Activated CD4-positive, alpha-beta T cell treated with anti-CD3 and anti-CD28 coated beads, Interleukin-2, amount 10 ng/mL, durations not matched to agents 7 days and 5 days (primary cell): Measurements from ENCODE around the gene ANKRD13A. TPM values are rescaled to one million over a fixed set of nuclear protein-coding genes. Genes with fewer than 3 reads are reported as not detected.
"Not testable (repeated sequence)": the region's sequence is repeated elsewhere in the genome, so short reads cannot be mapped to it uniquely, and the experiment has no call there.

ENCODE experiments used
- CTCF ChIA-PET: fragments of 350-600 bp; sonication (Branson Sonifier 250); formaldehyde crosslinking; loops from one replicate; lab custom pipeline; 2021; ENCODE audit warnings: antibody characterized with exemption; lab: Charles Lee
- POLR2A ChIA-PET: fragments of 350-600 bp; sonication (Branson Sonifier 250); formaldehyde crosslinking; loops from one replicate; lab custom pipeline; 2021; ENCODE audit warnings: antibody characterized with exemption; lab: Charles Lee
- DNase-seq: peaks from one replicate; pipeline ENCODE4 v3.0.0-alpha.2; 2020
- H3K27ac Mint-ChIP-seq: one replicate; pipeline ENCODE4 v1.8.0; 2021; ENCODE audit warnings: mild to moderate bottlenecking, moderate library complexity, mixed read lengths
- H3K27me3 Mint-ChIP-seq: one replicate; pipeline ENCODE4 v1.8.0; 2021; ENCODE audit warnings: mixed read lengths
- H3K36me3 Mint-ChIP-seq: one replicate; pipeline ENCODE4 v1.8.0; 2021; ENCODE audit warnings: low read depth, mixed read lengths
- H3K4me1 Mint-ChIP-seq: one replicate; pipeline ENCODE4 v1.8.0; 2021; ENCODE audit warnings: mixed read lengths
- H3K4me3 Mint-ChIP-seq: one replicate; pipeline ENCODE4 v1.8.0; 2021; ENCODE audit warnings: mild to moderate bottlenecking, moderate library complexity, mixed read lengths
- H3K9me3 Mint-ChIP-seq: one replicate; pipeline ENCODE4 v1.8.0; 2021; ENCODE audit warnings: mixed read lengths
- total RNA-seq, 2 experiments: library from RNA; stranded (reverse); gene quantifications; one replicate each; pipeline ENCODE4 v1.2.3, GENCODE V29; 2021

ANKRD13A gene
- total RNA-seq, 2 experiments from 2014 or later: 82.5 to 88.2 TPM

- no peaks in the 10 kb centered on the region for H3K27me3 Mint-ChIP-seq
- no peak overlapping the region for H3K27ac Mint-ChIP-seq
- ChIA-PET CTCF (interaction anchor here (0.6 to 1.2 kb wide), 2 partner anchors 13 to 30 kb away, joined by 3 to 4 read pairs; no protein-coding TSS in a partner anchor), POLR2A (no interaction called here)
- no peak for DNase-seq
- H3K9me3 Mint-ChIP-seq: no peaks in the 10 kb centered on the region
- H3K4me1 Mint-ChIP-seq: peaks cover 51% of the 10 kb centered on the region
- peaks cover 20% of the 10 kb centered on the region for H3K36me3 Mint-ChIP-seq
- H3K4me3 Mint-ChIP-seq: peak overlapping the region; percentile 89
These were observed 47.4 kb downstream of the ANKRD13A start for GRCh38 chr12:110046451-110047187.

GRCh38 chr12:110047297-110047940, 48.2 kb downstream of the ANKRD13A start:
- peak overlapping the region; percentile 89 for H3K4me3 Mint-ChIP-seq
- H3K9me3 Mint-ChIP-seq: no peaks in the 10 kb centered on the region
- H3K27me3 Mint-ChIP-seq: no peaks in the 10 kb centered on the region
- ChIA-PET CTCF (interaction anchor here (0.6 to 1.2 kb wide), 2 partner anchors 14 to 31 kb away, joined by 3 to 4 read pairs; no protein-coding TSS in a partner anchor), POLR2A (no interaction called here)
- H3K36me3 Mint-ChIP-seq: peaks cover 12% of the 10 kb centered on the region
- peaks cover 44% of the 10 kb centered on the region for H3K4me1 Mint-ChIP-seq
- H3K27ac Mint-ChIP-seq: peak overlapping the region; percentile 95
- DNase-seq: no peak

- ChIA-PET POLR2A (no interaction called here), CTCF (no interaction called here)
- Mint-ChIP-seq H3K36me3 (peaks cover 5% of the 10 kb centered on the region), H3K9me3 (no peaks in the 10 kb centered on the region), H3K27me3 (no peaks in the 10 kb centered on the region), H3K4me3 (peak within 1 kb of the TSS; percentile 89), H3K4me1 (peaks cover 36% of the 10 kb centered on the region), H3K27ac (peak within 1 kb of the TSS; percentile 95)
- DNase-seq: peak; percentile 95
These were observed 49.2 kb downstream of the ANKRD13A start, which contains the start of gene C12orf76 for GRCh38 chr12:110048242-110049027. TSS of gene C12orf76 (minus strand) at chr12:110048522. CDS start at chr12:110048495, 27 bp downstream.

GRCh38 chr12:110049034-110049433, 49.8 kb downstream of the ANKRD13A start:
- H3K27me3 Mint-ChIP-seq, DNase-seq, H3K9me3 Mint-ChIP-seq, H3K36me3 Mint-ChIP-seq, POLR2A ChIA-PET, CTCF ChIA-PET: not testable (repeated sequence)
- H3K4me3 Mint-ChIP-seq: peak overlapping the region; percentile 89
- H3K4me1 Mint-ChIP-seq: peaks cover 35% of the 10 kb centered on the region
- H3K27ac Mint-ChIP-seq: peak overlapping the region; percentile 95

- H3K36me3 Mint-ChIP-seq, H3K27me3 Mint-ChIP-seq, POLR2A ChIA-PET, DNase-seq, H3K9me3 Mint-ChIP-seq: not testable (repeated sequence)
- H3K4me3 Mint-ChIP-seq: peak overlapping the region; percentile 89
- CTCF ChIA-PET: interaction anchor here (0.6 to 0.8 kb wide), 2 partner anchors 10 to 11 kb away, joined by 3 read pairs; no protein-coding TSS in a partner anchor
- H3K27ac Mint-ChIP-seq: peak overlapping the region; percentile 95
- peaks cover 34% of the 10 kb centered on the region for H3K4me1 Mint-ChIP-seq
These were observed 50.4 kb downstream of the ANKRD13A start for GRCh38 chr12:110049666-110050065.

GRCh38 chr12:110050927-110051326, 51.7 kb downstream of the ANKRD13A start:
- Mint-ChIP-seq H3K27me3 (no peaks in the 10 kb centered on the region), H3K27ac (no peak overlapping the region), H3K9me3 (no peaks in the 10 kb centered on the region), H3K4me3 (no peak overlapping the region), H3K36me3 (peaks cover 7% of the 10 kb centered on the region), H3K4me1 (peaks cover 41% of the 10 kb centered on the region)
- POLR2A ChIA-PET: no interaction called here
- no peak for DNase-seq
- CTCF ChIA-PET: interaction anchor here (0.8 to 1.4 kb wide), 2 partner anchors 10 to 24 kb away, joined by 4 to 6 read pairs; no protein-coding TSS in a partner anchor

GRCh38 chr12:110055375-110056352, 56.4 kb downstream of the ANKRD13A start:
- H3K4me3 Mint-ChIP-seq, POLR2A ChIA-PET, DNase-seq, H3K9me3 Mint-ChIP-seq, H3K27me3 Mint-ChIP-seq: not testable (repeated sequence)
- Mint-ChIP-seq H3K4me1 (peaks cover 28% of the 10 kb centered on the region), H3K36me3 (peaks cover 16% of the 10 kb centered on the region), H3K27ac (peak overlapping the region; percentile 63)
- CTCF ChIA-PET: interaction anchor here (0.9 to 2.2 kb wide), 5 partner anchors 13 to 44 kb away, joined by 3 to 7 read pairs (median 4); no protein-coding TSS in a partner anchor

- H3K4me3 Mint-ChIP-seq, H3K27me3 Mint-ChIP-seq, H3K27ac Mint-ChIP-seq, POLR2A ChIA-PET, DNase-seq, H3K9me3 Mint-ChIP-seq: not testable (repeated sequence)
- CTCF ChIA-PET: interaction anchor here (1.0 to 2.2 kb wide), 2 partner anchors 12 to 16 kb away, joined by 3 to 7 read pairs; no protein-coding TSS in a partner anchor
- Mint-ChIP-seq H3K4me1 (peaks cover 31% of the 10 kb centered on the region), H3K36me3 (peaks cover 16% of the 10 kb centered on the region)
These were observed 57.4 kb downstream of the ANKRD13A start for GRCh38 chr12:110056643-110057042.

- Mint-ChIP-seq H3K27ac (no peak overlapping the region), H3K4me3 (no peak overlapping the region)
- CTCF ChIA-PET: interaction anchor here (0.6 to 1.7 kb wide), 4 partner anchors 11 to 533 kb away, joined by 3 to 6 read pairs (median 4); no protein-coding TSS in a partner anchor
These were observed 59.8 kb downstream of the ANKRD13A start for GRCh38 chr12:110058875-110059615.

GRCh38 chr12:110059651-110060000, 60.4 kb downstream of the ANKRD13A start:
- Mint-ChIP-seq H3K27ac (no peak overlapping the region), H3K27me3 (no peaks in the 10 kb centered on the region), H3K9me3 (no peaks in the 10 kb centered on the region), H3K4me1 (peaks cover 31% of the 10 kb centered on the region), H3K36me3 (peaks cover 13% of the 10 kb centered on the region), H3K4me3 (no peak overlapping the region)
- DNase-seq: no peak
- POLR2A ChIA-PET: no interaction called here
- CTCF ChIA-PET: interaction anchor here (0.8 to 6.0 kb wide), 4 partner anchors 8 to 15 kb away, joined by 3 to 28 read pairs (median 5); no protein-coding TSS in a partner anchor

More at GRCh38 chr12:110058875-110059615, 59.8 kb downstream of the ANKRD13A start:
- Mint-ChIP-seq H3K36me3 (peaks cover 16% of the 10 kb centered on the region), H3K4me1 (peaks cover 31% of the 10 kb centered on the region), H3K27me3 (no peaks in the 10 kb centered on the region), H3K9me3 (no peaks in the 10 kb centered on the region)
- POLR2A ChIA-PET: no interaction called here
- DNase-seq: no peak

- Mint-ChIP-seq H3K27ac (no peak overlapping the region), H3K27me3 (no peaks in the 10 kb centered on the region)
These were observed 63.0 kb downstream of the ANKRD13A start for GRCh38 chr12:110062241-110062640.

More at GRCh38 chr12:110062241-110062640, 63.0 kb downstream of the ANKRD13A start:
- no peak overlapping the region for H3K4me3 Mint-ChIP-seq
- CTCF ChIA-PET: interaction anchor here (0.6 to 6.0 kb wide), 4 partner anchors 12 to 369 kb away, joined by 3 to 28 read pairs (median 3); no protein-coding TSS in a partner anchor
- H3K36me3 Mint-ChIP-seq: peaks cover 10% of the 10 kb centered on the region
- H3K4me1 Mint-ChIP-seq: peaks cover 21% of the 10 kb centered on the region
- POLR2A ChIA-PET: no interaction called here
- H3K9me3 Mint-ChIP-seq: no peaks in the 10 kb centered on the region
- DNase-seq: no peak
